Cerebellar nuclear complex (tissue), 1 donor: ENCODE data around the gene NACC2.

Source experiments
- DNase-seq, 2 experiments: peaks; one replicate each; lab custom pipeline; 2025; lab: John Stamatoyannopoulos, UW

The NACC2 gene

GRCh38 chr9:136021872-136022681, 73.0 kb downstream of the NACC2 start:
- DNase-seq = no peak

- no peak for DNase-seq
Observed at GRCh38 chr9:136021171-136021871, 73.8 kb downstream of the NACC2 start.

GRCh38 chr9:136020671-136021070, 74.4 kb downstream of the NACC2 start:
- DNase-seq = no peak

GRCh38 chr9:136020206-136020605, 74.9 kb downstream of the NACC2 start:
- DNase-seq = no peak

- no peak for DNase-seq
Observed at GRCh38 chr9:136019681-136020060, 75.4 kb downstream of the NACC2 start.

- no peak for DNase-seq
Observed at GRCh38 chr9:136019041-136019680, 75.9 kb downstream of the NACC2 start.

- no peak for DNase-seq
Observed at GRCh38 chr9:136018257-136019031, 76.6 kb downstream of the NACC2 start.

- DNase-seq = no peak
Observed at GRCh38 chr9:136017289-136018190, 77.5 kb downstream of the NACC2 start.

- no peak for DNase-seq
Observed at GRCh38 chr9:136016572-136017288, 78.4 kb downstream of the NACC2 start.

- no peak for DNase-seq
Observed at GRCh38 chr9:136015656-136016571, 79.2 kb downstream of the NACC2 start.

- DNase-seq = no peak
Observed at GRCh38 chr9:136014924-136015633, 80.0 kb downstream of the NACC2 start.

- DNase-seq = no peak
Observed at GRCh38 chr9:136014147-136014923, 80.8 kb downstream of the NACC2 start.

- no peak for DNase-seq
Observed at GRCh38 chr9:136013524-136014034, 81.5 kb downstream of the NACC2 start.

- no peak for DNase-seq
Observed at GRCh38 chr9:136013116-136013515, 82.0 kb downstream of the NACC2 start.

- DNase-seq = no peak
Observed at GRCh38 chr9:136012651-136013050, 82.4 kb downstream of the NACC2 start.

GRCh38 chr9:136011703-136012496, 83.2 kb downstream of the NACC2 start:
- DNase-seq = no peak

GRCh38 chr9:136011376-136011702, 83.8 kb downstream of the NACC2 start:
- DNase-seq = no peak
